ENCODE data around the gene IGLL5. TPM values are rescaled to one million over a fixed set of nuclear protein-coding genes. Genes with fewer than 3 reads are reported as not detected.

The IGLL5 gene
- total RNA-seq, 1 experiment from 2014 or later: not detected

DNA sequence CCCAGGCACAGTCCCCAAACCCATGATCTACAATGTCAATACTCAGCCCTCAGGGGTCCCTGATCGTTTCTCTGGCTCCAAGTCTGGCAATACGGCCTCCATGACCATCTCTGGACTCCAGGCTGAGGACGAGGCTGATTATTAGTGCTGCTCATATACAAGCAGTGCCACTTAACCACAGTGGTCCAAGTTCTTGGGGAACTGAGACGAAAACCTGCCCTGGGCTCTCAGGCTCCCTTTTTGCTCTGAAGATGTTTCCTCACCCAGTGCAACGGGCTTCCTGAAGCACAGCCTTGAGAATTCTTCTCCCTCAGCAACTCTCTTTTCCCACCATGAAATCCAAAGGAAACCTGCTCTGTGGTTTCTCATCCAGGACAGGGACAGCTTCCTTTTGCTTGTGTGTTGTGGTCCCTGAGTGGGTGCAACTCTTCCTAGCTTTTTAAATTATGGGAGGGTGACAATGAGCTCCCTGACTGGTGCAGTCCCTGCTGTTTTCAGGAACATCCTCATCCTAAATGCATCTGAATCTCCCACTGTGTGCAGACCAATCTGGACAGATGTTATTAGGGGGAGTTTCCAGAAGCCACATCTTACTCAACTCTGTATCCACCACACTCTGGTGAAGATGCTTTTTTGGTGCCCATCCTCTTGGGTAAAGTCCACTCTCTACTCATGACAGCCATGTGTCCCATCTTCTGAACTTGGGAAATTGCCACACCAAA, 30.6 kb upstream of the IGLL5 start:
- in situ Hi-C loops (cut with HindIII; ENCODE audit: low pct_unique_long_range_greater_than_20kb, low sequenced_read_pairs): no loop called here
- no peak for DNase-seq (ENCODE audit: low read depth, low spot score)

GRCh38 chr22:22857607-22858558, 29.7 kb upstream of the IGLL5 start:
- DNase-seq (ENCODE audit: low read depth, low spot score): no peak
- in situ Hi-C loops (cut with HindIII; ENCODE audit: low pct_unique_long_range_greater_than_20kb, low sequenced_read_pairs): no loop called here

- in situ Hi-C loops (cut with HindIII; ENCODE audit: low pct_unique_long_range_greater_than_20kb, low sequenced_read_pairs): no loop called here
- no peak for DNase-seq (ENCODE audit: low read depth, low spot score)
These were observed 29.1 kb upstream of the IGLL5 start for GRCh38 chr22:22858559-22858937.

GRCh38 chr22:22863001-22863400, 24.6 kb upstream of the IGLL5 start:
- in situ Hi-C loops (cut with HindIII; ENCODE audit: low pct_unique_long_range_greater_than_20kb, low sequenced_read_pairs): loop anchor here (10.0 kb wide), 1 partner anchor 72 kb away; no protein-coding TSS in a partner anchor

DNA sequence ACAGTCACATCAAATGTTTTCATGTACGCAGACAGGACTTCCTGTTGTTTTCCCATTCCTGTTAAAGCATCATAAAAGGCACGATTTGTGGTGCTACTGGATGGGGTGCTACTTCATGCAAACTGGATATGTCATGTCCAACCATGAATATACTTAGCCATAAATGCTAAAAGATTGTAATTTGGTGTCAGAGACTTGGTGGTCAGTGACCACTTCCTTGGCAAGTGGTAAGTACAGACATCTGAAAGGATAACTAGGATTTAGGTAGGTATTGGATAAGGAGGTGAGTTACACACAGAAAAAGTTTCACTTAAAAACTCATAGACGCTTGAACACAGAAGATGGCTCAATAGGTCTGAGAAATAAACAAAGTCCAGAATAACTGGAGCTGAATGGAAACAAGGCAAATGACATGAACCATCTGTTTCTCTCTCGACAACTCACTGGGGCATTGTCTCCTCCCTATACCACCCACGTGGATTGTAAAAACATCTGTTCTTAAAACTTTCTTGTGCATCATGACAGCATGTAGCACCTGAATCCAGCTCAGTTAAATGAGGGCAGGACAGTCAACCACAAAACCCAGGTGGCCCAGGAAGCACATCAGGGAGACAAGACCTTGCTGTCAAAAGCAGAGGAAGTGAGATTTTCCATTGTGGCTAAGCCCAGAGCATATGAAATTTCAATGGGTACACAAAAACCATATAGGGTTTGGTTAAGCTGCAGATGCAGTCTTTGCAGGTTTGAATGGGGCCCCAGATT, 22.1 kb upstream of the IGLL5 start:
- in situ Hi-C loops (cut with HindIII; ENCODE audit: low pct_unique_long_range_greater_than_20kb, low sequenced_read_pairs): loop anchor here (10.0 kb wide), 1 partner anchor 69 kb away; no protein-coding TSS in a partner anchor
- DNase-seq (ENCODE audit: low read depth, low spot score): no peak

More at GRCh38 chr22:22863001-22863400, 24.6 kb upstream of the IGLL5 start:
- DNase-seq (ENCODE audit: low read depth, low spot score): peak; percentile 28

GRCh38 chr22:22866381-22867111, 21.1 kb upstream of the IGLL5 start:
- in situ Hi-C loops (cut with HindIII; ENCODE audit: low pct_unique_long_range_greater_than_20kb, low sequenced_read_pairs): loop anchor here (10.0 kb wide), 1 partner anchor 68 kb away; no protein-coding TSS in a partner anchor
- DNase-seq (ENCODE audit: low read depth, low spot score): no peak

- in situ Hi-C loops (cut with HindIII; ENCODE audit: low pct_unique_long_range_greater_than_20kb, low sequenced_read_pairs): loop anchor here (10.0 kb wide), 1 partner anchor 67 kb away; no protein-coding TSS in a partner anchor
- no peak for DNase-seq (ENCODE audit: low read depth, low spot score)
These were observed 19.5 kb upstream of the IGLL5 start for GRCh38 chr22:22867996-22868715.

DNA sequence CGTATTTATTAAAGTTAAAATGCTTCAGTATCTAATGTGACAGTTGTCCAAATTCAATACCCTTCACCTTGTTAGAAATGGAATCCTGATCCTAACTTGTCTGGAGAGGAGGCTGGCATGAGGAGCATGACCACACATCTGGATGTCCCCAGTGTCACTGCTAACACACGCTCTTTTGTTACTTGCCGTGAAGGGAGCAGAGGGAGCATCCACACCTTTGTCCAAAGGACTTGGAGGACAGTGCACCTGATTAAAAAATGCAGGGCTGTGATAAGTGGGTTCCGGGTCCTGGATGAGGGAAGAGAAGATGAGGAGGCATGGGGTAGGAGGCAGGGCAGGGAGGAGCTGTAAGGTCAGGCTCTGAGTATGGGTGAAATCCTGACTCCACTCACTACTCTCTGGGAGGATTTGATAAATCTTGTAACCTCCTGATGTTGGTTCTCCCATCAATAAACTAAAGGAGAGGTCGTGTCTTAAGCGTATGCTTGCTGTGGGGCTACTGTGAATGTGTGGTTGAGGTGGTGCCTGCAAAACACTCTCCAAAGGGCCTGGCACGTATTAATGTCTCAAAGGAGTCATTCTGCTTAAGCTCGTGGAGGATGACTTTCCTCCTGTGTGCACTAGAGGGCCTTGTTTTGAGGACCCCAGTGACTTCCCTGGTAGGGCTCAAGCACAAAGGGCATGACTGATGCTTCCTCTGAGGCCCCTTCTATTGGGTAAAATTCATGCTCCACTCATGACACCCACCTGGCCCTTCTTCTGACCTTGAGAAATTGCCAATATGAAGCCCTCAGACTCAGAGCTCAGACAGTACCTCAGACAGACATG, 16.8 kb upstream of the IGLL5 start:
- in situ Hi-C loops (cut with HindIII; ENCODE audit: low pct_unique_long_range_greater_than_20kb, low sequenced_read_pairs): no loop called here
- DNase-seq (ENCODE audit: low read depth, low spot score): peak; percentile 59

- DNase-seq (ENCODE audit: low read depth, low spot score): no peak
- in situ Hi-C loops (cut with HindIII; ENCODE audit: low pct_unique_long_range_greater_than_20kb, low sequenced_read_pairs): no loop called here
These were observed 15.9 kb upstream of the IGLL5 start for GRCh38 chr22:22871536-22872278.

- in situ Hi-C loops (cut with HindIII; ENCODE audit: low pct_unique_long_range_greater_than_20kb, low sequenced_read_pairs): no loop called here
- no peak for DNase-seq (ENCODE audit: low read depth, low spot score)
These were observed 14.6 kb upstream of the IGLL5 start for GRCh38 chr22:22872722-22873708.

- peak; percentile 86 for DNase-seq (ENCODE audit: low read depth, low spot score)
- in situ Hi-C loops (cut with HindIII; ENCODE audit: low pct_unique_long_range_greater_than_20kb, low sequenced_read_pairs): no loop called here
These were observed 9.9 kb upstream of the IGLL5 start for GRCh38 chr22:22877523-22878210.

GRCh38 chr22:22878211-22878570, 9.4 kb upstream of the IGLL5 start:
- in situ Hi-C loops (cut with HindIII; ENCODE audit: low pct_unique_long_range_greater_than_20kb, low sequenced_read_pairs): no loop called here
- DNase-seq (ENCODE audit: low read depth, low spot score): no peak

GRCh38 chr22:22878801-22879674, 8.6 kb upstream of the IGLL5 start:
- in situ Hi-C loops (cut with HindIII; ENCODE audit: low pct_unique_long_range_greater_than_20kb, low sequenced_read_pairs): no loop called here
- DNase-seq (ENCODE audit: low read depth, low spot score): no peak

All from SK-MEL-5 (cell line).